ENCODE results near the gene HCLS1.
"Not testable (repeated sequence)": the region's sequence is repeated elsewhere in the genome, so short reads cannot be mapped to it uniquely, and the experiment has no call there.

Gene HCLS1, protein sequence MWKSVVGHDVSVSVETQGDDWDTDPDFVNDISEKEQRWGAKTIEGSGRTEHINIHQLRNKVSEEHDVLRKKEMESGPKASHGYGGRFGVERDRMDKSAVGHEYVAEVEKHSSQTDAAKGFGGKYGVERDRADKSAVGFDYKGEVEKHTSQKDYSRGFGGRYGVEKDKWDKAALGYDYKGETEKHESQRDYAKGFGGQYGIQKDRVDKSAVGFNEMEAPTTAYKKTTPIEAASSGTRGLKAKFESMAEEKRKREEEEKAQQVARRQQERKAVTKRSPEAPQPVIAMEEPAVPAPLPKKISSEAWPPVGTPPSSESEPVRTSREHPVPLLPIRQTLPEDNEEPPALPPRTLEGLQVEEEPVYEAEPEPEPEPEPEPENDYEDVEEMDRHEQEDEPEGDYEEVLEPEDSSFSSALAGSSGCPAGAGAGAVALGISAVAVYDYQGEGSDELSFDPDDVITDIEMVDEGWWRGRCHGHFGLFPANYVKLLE
- 285 to 410 (median 365) reads per million in 4 donors for total RNA-seq

DNA sequence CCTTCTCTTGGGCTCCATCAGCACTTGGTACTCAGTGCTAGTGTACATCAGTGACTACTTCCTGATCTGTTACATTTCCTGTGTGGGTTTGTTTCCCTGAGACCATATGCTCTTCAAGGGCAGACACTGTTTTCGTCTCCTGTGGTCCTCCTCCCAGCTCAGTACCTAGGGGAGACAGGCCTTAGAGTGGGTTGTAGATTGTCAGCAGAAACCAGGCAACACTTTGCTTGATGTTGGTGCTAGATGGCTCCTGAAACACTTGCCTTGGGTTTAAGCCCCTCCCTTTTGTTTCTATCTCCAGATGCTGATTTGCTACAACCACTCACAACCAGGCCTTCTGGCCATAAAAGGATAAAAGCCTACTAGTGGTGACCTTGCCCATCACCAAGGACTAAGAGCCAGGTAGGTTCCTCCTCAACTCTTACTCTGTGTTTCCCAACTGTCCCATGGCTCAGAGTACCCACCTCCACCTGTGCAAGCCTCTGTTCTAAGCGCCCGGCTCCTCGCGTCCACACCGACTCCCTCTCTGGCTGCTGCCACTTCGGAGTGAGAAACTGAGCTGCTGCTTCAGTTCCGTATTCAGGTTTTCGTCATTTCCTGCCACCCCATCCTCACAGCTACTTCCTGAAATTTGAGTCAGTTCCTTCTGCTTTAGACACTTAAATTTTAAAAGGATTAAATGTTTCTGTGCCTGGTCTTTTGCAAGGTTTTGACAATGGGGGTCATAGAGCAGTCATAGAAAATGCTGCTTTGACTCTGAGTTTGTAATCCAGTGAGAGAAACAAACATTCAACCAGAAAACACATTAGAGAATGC is at the start of gene HCLS1:
TSS of gene HCLS1 (minus strand) at position 548 of the 816 bp plus-strand sequence. CDS start 2,556 bp downstream, outside the sequence.
- DNase-seq, result peak; percentile 34 to 90 (median 54)

DNA sequence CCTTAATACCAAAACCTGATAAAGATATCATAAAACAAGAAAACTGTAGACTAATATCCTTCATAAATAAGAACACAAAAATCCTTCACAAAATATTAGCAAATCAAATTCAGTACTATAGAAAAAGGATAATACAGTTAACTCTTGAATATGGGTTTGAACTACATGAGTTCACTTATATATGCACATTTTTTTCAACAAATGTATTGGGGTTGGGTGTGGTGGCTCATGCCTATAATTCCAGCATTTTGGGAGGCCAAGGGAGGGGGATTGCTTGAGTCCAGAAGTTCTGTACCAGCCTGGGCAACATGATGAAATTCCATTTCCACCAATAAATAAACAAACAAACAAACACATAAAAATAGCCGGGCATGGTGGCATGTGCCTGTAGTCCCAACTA is 49.6 kb upstream of the HCLS1 start:
- no peak for DNase-seq

DNA sequence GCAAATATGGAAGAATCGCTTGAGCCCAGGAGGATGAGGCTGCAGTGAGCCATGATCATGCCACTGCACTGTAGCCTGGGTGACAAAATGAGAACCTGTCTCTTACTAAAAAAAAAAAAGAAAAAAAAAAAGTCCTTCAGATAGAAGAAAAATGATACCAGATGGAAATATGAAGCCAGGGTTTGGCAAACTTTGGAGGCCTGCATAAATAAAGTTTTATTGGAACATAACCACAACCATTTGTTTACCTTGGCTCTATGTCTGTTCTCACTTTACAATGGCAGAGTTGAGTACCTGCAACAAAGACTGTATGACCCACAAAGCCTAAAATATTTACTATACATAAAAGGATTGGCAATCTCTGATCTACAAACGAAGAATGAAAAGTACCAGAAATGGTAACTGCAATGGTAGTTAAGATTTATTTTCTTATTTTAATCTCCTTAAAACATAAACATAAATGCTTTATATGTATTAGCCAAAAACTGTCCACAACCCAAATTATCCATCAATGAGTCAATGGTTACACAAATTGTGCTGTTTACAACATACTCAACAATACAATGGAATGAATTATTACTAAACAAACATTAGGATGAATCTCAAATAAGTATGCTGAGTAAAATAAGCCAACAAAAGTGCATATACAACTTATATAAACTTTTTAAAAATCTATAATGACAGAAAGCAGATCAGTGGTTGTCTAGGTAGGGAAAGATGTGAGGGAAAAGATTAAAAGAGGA is 47.0 kb upstream of the HCLS1 start:
- DNase-seq, result no peak

DNA sequence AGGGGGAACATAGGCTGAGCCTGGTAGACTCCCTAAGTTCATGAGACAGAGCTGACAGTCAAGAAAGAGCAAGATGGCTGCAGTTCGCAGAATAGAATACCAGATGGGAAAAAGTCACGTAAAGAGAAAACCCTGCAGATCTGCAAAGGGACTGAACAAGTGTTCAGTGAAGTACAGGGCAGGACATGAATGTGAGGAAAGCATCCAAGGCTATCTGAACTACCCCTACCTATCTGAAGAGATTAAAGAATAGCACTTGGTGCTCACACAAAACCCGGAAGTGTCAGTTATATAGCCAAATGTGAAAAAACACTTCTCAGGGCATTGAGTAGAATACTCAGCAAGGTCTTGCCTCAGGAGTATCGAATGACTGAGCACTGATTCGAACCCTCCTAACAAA is 44.8 kb upstream of the HCLS1 start:
- DNase-seq, result no peak

DNA sequence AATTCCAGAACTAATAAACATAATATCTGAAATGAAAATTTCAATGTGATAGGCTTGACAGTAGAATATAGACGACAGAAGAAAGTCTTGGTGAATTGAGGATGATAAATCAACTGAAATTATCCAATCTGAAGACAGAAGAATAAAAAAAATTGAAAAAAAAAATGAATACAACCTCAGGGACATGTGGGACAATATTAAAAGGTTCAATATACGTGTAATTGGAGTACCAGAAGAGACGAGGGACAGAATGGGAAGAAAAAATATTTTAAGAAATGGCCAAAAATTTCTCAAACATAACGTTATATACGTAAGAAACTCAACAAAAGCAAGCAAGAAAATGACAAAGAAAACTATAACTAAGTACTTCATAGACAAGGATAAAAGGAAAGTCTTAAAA is 43.3 kb upstream of the HCLS1 start:
- DNase-seq, result no peak

DNA sequence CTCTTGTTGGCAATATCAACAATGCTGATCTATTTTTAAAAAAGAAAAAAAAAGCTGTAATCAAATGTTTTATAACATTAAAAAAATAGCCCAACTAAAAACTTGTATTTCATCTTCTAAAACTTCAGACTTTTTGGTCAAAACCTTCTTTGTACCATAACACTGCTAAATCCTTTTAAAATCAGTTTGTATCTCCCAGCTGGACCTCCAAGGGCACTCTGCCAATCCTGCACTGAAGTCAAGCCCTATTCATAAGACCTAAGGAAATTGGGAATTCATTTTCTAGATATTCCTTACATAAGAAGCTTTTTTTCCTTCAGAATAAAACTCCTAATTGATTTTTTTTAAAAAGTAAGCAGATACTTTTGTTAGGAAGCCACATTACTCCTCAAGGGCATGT is 38.2 kb upstream of the HCLS1 start:
- no peak for DNase-seq

DNA sequence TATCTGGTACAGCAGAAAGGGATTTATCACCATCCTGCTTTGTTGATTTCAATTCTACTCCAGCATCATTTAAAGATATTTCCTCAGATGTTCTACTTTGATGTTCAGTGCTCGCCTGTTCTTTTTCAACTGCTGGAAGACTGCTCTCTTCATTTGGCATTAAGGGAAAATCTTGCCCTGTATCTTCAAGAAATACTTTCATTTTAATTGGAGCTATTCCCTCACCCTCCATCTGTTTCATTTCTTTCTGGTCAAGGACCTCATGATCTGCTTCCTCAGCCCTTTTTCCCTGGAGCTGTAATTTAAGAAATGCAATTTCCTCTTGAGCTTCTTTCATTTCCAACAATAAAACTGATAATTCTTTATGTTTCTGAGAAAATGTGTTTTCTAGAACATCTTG is 37.8 kb upstream of the HCLS1 start:
- DNase-seq, result no peak

DNA sequence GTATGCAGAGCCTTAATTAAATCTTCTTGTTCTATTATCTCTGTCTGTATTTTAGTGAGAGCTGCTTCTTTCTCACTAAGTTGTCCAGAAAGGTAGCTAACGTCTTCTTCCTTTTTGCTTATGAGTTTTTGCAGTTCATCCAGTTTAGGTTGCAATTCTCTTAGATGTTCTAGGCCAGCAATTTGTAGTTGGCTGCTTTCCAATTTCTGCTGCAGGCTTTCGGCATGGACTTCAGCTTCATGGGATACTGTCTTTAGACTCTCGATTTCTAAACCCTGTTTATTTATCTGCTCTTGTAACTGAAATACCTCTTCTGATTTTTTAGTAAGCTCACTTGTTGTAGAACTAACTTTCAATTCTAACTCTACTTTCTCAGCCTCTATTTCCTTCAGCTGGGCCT is 35.5 kb upstream of the HCLS1 start:
- DNase-seq, result no peak

DNA sequence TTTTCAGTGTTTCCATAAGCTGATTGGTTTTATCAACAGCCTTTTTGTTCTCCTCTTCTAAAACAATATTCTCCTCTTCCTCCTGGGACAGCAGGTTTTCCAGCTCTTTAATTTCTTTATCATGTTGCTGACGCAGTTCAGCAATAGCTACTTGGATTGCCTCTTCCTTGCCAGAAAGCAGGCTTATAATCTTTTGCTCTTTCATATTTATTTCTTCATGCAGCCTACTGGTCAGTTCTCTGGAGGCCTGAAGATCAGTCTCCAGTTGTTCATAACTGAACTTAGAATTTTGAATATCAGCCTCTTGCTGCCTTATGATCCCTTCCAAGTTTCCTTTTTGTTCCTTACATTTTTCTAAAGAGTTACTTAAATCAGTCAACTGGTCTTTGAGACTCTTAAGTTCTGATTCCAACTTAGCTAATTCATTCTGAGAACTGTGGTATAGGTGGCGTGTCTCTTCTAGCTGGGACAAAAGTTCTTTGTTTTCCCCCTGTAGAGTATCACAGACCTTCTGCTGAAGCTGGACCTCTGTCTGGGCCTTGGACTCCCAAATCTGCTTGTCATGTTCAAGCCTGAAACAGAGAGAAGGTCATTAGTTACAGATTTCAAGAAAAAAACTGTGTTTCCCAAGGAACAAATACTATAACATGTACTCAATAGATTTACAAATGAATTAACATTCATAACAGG is 31.5 kb upstream of the HCLS1 start:
- no peak for DNase-seq

DNA sequence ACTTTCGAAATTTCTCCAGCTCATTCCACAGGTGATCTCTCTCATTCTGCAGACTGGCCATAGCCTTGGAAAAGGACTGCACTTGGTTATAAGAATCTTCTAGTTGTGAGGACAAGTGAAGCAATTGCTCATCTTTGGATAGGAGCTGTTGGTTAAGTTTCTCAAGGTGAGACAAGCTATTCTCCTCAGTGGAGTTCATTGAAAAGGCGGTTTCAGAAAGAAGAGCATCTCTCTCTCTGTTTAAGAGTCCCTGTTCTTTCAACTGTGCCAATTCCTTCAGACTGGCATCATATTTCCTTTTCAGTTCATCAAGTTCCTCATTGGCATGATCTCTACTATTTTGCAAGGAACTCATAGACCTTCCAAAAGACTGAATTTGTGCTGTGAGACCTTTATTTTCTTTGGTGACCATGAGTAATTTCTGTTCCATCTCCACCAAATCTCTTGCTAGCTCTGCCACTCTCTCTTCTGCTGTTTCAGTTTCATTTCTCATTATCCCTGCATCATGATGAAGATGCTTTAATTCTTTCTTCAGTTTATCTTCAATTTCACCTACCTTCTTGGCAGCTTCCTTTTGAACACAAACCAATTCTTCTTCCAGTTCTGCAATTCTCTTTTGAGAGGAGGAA is 30.2 kb upstream of the HCLS1 start:
- peak in 1 of 5 donors; percentile 53 for DNase-seq

DNA sequence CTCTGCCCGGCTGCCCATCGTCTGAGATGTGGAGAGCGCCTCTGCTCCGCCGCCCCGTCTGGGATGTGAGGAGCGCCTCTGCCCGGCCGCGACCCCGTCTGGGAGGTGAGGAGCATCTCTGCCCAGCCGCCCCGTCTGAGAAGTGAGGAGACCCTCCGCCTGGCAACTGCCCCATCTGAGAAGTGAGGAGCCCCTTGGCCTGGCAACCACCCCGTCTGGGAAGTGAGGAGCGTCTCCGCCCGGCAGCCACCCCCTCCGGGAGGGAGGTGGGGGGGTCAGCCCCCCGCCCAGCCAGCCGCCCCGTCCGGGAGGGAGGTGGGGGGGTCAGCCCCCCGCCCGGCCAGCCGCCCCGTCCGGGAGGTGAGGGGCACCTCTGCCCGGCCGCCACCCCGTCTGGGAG is 28.0 kb upstream of the HCLS1 start:
- not testable (repeated sequence) for DNase-seq

DNA sequence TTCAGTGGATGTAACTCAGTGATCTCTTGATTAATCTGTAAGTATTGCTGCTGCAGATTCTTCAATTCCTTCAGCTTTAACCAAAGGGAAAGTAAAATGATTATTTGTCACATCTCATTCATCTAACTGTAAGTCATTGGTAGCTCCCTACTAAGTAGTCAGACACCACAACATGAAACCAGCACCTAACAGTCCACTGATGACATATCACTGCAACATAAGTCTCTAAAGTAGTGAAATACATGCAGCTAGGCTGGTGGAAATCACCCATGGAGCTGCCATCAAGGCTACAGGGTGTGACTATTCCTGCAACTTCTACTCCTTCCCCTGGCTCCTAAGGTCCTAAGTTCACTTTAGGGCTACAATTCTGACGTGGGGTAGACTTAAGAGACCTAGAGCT is 21.1 kb upstream of the HCLS1 start:
- peak in 1 of 5 donors; percentile 38 for DNase-seq

DNA sequence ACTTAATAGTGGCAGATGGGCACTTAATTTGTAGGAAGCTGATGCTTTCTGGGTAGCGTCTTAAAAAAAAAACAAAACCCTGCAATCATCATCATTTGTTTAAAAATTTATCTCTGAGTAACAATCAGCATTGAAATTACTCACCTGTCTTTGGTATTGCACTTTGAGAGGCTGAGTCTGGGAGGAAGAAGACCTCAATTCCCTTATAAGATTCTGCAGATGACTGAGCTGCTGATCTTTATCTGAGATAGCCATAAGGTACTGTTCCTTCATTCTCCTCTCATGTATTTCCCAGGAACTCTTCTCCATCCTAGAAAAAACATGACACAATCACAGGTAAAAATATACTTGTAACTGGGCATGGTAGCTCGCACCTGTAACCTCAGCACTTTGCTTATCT is 16.4 kb upstream of the HCLS1 start:
- no peak for DNase-seq

DNA sequence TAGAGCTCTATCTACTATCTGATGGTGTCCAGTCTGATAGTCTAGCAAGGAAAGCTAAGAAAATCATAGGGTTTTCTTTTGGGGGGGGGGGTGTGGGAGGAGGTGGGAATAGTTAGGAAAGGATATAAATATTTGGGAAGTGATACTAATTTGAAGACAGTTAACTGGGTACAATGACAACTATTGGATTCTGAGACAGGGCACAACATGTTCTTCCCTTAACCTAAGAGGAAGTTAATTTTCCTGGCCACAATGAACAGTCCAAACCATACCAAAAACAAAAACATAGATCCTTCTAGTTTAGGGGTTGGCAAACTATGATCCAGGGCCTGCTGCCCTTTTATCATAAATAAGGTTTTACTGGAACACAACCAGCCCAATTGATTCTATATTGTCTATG is 10.0 kb upstream of the HCLS1 start:
- DNase-seq, result no peak

DNA sequence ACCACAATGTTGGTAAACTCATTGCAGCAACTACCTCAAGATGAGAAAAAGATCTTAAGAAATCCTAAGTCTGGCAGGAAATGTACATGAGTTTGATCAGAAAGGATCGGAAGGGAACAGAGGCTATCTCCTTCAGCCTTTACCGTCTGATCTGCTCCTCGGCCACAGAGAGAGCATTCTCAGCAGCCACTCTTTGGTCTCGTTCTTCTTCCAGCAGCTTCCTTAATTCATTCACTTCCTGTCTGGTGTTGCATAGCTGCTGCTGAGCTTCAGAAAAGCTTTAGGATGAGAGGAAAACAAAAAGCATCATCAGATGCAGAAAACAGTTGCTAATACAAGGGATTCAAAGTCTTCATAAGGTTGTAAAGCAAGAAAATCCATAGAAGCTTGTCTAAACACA is 6.6 kb upstream of the HCLS1 start:
- DNase-seq, result no peak

DNA sequence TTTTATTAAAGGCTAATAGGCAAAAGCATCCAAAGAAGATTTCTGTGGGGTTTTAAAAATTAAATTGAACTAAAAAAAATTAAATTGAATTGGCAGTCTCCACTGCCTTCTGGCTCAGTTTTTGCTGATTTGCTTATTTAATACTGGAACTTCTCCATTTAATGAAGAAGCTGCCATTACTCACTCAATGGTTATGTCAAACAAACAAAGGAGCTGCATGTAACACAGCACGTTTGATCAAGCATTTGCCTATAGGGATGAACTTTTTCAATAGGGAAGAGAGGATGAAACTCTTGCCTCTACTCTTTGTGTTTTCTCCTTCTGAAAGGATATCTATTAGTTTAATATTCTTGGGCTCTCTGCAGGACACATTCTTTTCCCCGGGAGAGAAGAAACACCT is 4.8 kb upstream of the HCLS1 start:
- no peak for DNase-seq

DNA sequence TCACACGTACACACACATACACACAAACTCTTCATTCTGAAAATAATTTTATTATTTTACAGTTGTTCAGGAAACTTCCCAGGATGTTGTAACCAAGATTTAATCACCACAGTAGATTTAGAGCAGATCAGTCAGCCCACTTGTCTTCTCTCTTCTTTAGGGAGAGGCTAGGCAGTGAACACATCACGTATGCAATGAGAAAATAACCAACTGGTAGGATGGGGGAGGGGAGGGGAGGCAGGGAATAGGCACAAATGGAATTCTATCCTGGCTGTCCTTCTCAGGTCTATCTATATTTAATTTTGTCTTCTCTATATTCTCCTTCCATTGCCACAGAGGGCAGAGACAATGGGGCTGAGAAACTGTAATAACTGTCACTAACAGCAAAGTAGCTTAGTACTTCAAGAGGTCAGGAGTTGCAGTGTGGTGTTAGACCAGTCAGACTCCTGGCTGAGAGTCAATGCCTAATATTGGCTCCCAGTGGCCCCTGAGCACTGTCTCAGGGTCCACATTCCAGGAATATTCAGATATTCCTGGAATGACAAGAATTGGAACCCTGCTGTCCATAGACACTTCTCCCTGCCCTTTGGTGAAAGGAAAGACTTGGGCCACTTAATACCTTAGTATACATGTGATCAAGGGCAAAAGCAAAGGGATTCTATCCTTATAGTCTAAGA is 2.6 kb upstream of the HCLS1 start:
- DNase-seq, result no peak

DNA sequence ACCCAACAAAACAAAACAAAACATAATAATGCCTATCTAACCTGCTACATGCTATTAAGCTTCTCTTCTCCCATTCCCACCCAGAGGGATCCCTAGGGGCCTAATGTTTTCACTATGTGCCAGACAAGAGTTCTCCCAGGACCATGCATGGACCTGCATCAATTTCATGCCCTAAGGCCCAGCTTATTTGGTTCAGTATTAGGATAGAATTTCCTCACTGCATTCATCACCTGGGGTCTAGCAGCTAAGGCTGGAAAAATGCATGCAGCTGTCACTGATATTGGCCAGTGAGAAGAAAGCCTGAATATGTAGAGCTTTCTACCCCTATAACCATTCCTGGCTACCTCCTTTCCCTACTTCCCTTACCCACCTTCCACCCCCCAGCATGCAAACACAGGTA is 2.0 kb upstream of the HCLS1 start:
- no peak for DNase-seq

DNA sequence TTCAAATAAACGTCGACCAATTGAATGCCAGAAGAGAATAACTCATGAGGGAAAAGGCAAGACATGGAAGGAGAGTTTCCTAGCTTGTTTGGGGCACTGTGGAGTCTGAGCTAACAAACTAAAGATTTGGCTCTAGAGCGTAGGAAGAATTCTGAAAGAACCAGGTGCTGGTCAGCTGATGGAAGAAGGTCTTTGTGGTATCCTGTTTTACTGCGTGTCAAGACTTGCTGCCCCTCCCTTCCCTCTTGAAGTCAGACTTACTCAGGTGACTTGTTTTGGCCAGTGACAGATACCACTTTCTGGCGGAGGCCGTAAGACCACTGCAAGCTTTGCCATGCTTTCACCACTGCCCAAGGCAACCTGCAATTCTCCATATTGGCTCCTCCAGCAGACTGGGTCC is 673 bp upstream of the HCLS1 start:
- DNase-seq, result peak in 1 of 5 donors; percentile 13

DNA sequence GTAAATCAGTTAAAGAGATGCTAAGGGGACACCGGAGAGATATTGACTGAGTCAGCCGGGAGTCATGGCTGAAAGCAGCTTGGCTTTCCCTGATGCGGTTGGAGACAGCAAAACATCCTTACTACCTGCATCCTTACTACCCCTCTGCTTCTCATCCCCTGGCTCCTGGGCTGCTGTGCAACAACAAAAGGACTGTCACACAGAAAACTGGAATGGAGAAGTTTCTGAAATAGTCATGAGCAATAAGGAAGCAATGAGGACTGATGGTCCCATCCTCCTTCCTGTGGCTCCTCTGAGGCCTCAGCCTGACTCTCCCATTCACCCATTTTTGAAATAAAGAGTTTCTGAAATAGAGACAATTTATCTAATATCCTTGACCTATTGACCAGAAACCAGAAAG is 1.1 kb downstream of the HCLS1 start:
- DNase-seq, result peak in 1 of 5 donors; percentile 11

DNA sequence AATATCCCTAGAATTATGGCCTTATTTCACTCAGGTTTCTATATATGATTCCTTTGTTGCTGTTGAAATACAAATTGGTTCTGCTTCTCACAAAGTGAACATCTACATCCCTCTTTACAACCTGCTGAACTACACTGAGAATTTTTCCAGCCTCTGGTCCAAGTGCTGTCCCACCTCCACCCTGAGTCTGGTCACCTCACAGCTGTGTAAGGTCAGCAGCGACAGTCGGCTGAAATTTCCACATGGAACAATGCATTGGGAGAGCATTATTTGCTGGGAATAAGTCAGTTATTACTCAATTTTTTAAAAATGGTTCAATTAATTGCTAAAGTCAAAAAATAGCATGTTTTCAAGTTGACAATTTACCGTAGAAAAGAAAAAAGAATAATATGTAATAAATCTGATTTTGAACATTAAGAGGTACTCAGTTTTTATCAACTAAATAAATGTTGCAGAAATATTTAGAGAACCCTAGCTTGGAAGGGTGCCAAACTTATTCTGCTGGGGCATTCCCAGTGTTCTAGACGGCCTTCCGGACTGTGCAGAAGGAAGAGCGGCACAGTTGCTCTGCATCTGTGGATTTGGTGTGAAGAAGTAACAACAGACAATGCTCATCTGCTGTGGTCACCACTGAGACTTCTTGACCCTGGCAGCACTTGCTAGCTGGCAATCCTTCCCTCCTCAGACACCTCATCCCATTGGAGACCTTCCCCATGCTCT is 1.8 kb downstream of the HCLS1 start:
- no peak for DNase-seq
